ENCODE measurements around the gene ATRNL1.

The ATRNL1 gene

DNA sequence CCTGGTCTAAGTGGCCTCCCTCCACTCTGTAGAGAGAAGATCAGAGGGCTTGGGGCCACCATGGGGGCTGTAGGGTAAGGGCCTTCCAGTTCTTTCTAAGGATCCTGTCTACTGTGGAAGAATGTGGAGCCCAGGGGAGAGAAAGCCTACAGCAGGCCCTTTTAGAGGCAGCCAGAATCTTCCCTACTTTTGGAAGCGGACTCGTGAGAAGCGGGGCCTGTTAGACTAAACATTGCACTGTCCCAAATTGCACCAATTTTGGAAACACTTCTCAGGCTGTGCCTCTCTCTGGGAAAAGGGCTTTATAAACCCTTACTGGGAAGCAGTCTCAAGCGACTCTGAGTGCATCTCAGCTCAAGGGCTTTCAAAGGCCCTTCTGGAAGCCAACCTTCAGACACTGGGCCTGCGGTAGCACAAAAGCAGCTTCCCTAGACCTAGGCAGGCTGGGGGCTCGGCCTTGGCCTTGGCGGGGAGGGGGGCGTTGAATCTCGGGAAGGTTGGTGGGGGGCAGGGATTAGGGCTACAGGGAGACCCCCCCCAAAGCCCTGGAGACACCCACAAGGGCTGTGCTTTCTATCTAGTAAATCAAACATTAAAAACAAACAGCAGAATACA lies 881.8 kb downstream of the ATRNL1 start:
- no peak for DNase-seq (ENCODE audit: low read depth in 3 of 3, low spot score in 1 of 3)

GRCh38 chr10:115975506-115975905 lies 882.3 kb downstream of the ATRNL1 start:
- DNase-seq (ENCODE audit: low read depth in 3 of 3, low spot score in 1 of 3): no peak

DNA sequence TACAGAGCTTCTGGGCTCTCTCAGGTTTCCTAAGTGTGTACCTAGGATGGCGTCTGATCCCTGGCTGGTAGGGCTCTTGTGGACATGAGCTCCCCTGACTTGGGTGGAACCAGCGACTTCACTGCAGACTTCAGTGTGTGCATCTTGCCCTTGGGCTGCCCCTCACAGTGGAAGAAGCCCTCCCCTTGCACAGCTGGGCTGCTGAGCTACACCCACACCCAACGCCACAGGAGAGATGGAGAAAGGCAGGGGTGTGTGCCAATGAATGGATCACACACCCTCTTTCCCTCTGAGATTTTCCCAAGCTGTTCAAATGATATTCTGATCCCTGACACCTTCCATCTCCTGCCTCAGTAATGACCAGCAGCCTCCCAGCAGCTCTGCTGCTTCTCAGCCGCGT lies 883.2 kb downstream of the ATRNL1 start:
- DNase-seq (ENCODE audit: low read depth in 3 of 3, low spot score in 1 of 3): no peak

GRCh38 chr10:115977855-115978254 lies 884.7 kb downstream of the ATRNL1 start:
- DNase-seq (ENCODE audit: low read depth in 3 of 3, low spot score in 1 of 3): no peak

DNA sequence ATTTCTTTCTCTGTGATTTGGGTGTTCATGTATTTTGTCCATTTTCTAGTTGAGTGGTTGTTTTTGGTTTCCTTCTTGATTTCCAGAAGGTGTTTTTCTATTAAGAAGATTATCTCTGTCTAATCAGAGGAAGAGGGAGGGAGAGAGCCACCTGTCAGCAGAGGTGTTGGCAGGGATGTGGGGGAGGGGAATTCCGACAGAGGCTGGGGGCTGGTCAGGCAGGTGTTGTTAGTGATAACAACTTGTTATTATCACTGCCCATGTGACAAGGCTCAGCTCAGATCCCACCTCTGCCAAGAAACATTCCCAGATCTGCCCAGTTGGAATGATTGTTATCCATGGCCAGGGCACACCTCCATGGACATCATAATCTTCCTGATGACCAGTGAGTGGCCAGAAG lies 886.4 kb downstream of the ATRNL1 start:
- DNase-seq (ENCODE audit: low read depth in 3 of 3, low spot score in 1 of 3): no peak

DNA sequence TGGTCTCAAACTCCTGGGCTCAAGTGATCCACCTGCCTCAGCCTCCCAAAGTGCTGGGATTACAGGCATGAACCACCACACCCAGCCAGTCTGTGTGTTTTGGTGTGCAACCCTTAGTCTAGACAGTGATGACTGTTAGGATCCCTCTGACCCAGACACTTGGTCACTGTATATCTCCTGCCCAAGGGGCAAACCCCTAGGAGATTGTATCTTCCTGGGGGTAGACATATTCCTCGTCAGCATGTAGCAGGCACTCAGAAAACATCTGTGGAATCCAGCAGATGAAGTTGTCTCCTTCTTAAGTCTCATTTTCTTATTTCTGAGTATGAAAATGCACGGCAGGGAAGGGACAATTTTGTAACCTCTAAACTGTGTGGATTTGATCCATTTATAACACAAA lies 887.3 kb downstream of the ATRNL1 start:
- DNase-seq (ENCODE audit: low read depth in 3 of 3, low spot score in 1 of 3): no peak

DNA sequence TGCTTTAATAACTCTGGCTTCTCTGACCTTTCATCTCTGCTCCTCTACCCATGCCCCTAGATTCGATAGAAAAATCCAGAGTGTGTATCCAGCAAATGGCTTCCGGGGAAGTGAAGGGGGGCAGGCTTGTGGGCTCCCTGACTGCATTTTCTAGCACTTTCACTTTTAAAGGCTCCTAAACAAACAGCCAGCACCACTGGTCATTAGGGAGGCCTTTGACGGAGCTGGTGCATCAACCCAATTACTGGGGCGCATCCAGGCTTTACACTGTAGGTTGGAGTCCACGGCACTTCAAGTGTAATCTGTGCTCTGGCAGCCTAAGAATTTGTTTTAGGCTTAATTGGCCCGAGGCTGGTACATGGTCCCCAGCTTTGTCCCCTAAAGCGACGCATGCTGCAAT lies 887.9 kb downstream of the ATRNL1 start:
- DNase-seq (ENCODE audit: low read depth in 3 of 3, low spot score in 1 of 3): no peak

- no peak for DNase-seq (ENCODE audit: low read depth in 3 of 3, low spot score in 1 of 3)
These were observed 888.9 kb downstream of the ATRNL1 start for GRCh38 chr10:115982076-115982475.

- DNase-seq (ENCODE audit: low read depth in 3 of 3, low spot score in 1 of 3): no peak
These were observed 889.4 kb downstream of the ATRNL1 start for GRCh38 chr10:115982526-115982925.

GRCh38 chr10:115985786-115986185 lies 892.6 kb downstream of the ATRNL1 start:
- no peak for DNase-seq (ENCODE audit: low read depth in 3 of 3, low spot score in 1 of 3)

GRCh38 chr10:115988380-115988779 lies 895.2 kb downstream of the ATRNL1 start:
- no peak for DNase-seq (ENCODE audit: low read depth in 3 of 3, low spot score in 1 of 3)

DNA sequence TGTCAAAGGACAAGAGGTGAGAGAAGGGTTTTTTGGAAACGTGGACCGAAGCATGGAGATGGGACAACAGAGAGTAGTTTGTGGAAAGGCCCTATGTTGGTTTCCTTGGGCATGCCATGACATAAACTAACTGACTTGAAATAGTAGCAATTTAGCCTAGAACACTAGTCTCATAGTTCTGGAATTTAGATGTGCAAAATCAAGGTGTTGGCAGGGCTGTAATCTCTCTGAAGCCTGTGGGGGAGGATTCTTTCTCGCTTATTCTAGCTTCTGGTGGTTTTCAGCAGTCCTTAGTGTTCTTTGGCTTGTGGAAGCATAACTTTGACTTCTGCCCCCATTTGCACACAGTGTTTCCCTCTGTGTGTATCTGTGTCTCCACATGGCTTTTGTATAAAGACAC lies 896.5 kb downstream of the ATRNL1 start:
- no peak for DNase-seq (ENCODE audit: low read depth in 3 of 3, low spot score in 1 of 3)

GRCh38 chr10:115992236-115992986 lies 899.2 kb downstream of the ATRNL1 start:
- DNase-seq (ENCODE audit: low read depth in 3 of 3, low spot score in 1 of 3): no peak

GRCh38 chr10:115996031-115996430 lies 902.9 kb downstream of the ATRNL1 start:
- no peak for DNase-seq (ENCODE audit: low read depth in 3 of 3, low spot score in 1 of 3)

- DNase-seq (ENCODE audit: low read depth in 3 of 3, low spot score in 1 of 3): no peak
These were observed 905.1 kb downstream of the ATRNL1 start for GRCh38 chr10:115998301-115998700.

Data from stimulated activated CD4-positive, alpha-beta T cell treated with anti-CD3 and anti-CD28 coated beads, TNF-alpha, amount 100 ng/mL, for 1 hour (primary cell).